Liver (tissue), 9 donors: ENCODE measurements around the gene LMOD2. TPM values are rescaled to one million over a fixed set of nuclear protein-coding genes. Genes with fewer than 3 reads are reported as not detected.

Experiments used
- DNase-seq: peaks from one replicate; pipeline ENCODE4 v3.0.0-alpha.2; 2017; ENCODE audit warnings: low spot score
- H3K27ac ChIP-seq, 2 donors: one replicate each; pipeline ENCODE4 v1.7.0; 2013; ENCODE audit warnings: inconsistent platforms in 2 of 2, low read length in 2 of 2, control low read depth in 1 of 2, low read depth in 1 of 2, mild to moderate bottlenecking in 1 of 2
- H3K27me3 ChIP-seq, 4 donors: one replicate each; pipeline versions ENCODE4 v1.6.1 to v1.7.0; 2013; ENCODE audit warnings: low read length in 3 of 4, inconsistent platforms in 1 of 4, mild to moderate bottlenecking in 1 of 4, moderate library complexity in 1 of 4; ENCODE audit not compliant: control insufficient read depth in 4 of 4, insufficient read depth in 4 of 4
- H3K36me3 ChIP-seq, 4 donors: one replicate each; pipeline versions ENCODE4 v1.6.1 to v1.7.0; 2013; ENCODE audit warnings: low read length in 3 of 4, mild to moderate bottlenecking in 3 of 4, low read depth in 1 of 4, moderate library complexity in 1 of 4; ENCODE audit not compliant: control insufficient read depth in 4 of 4, insufficient read depth in 3 of 4
- H3K4me1 ChIP-seq, 4 donors: one replicate each; pipeline versions ENCODE4 v1.6.1 to v1.7.0; 2013; ENCODE audit warnings: low read length in 3 of 4, mild to moderate bottlenecking in 3 of 4, moderate library complexity in 1 of 4; ENCODE audit not compliant: control insufficient read depth in 4 of 4, insufficient read depth in 4 of 4
- H3K4me3 ChIP-seq, 3 donors: one replicate each; pipeline versions ENCODE4 v1.6.1 to v1.7.0; 2013; ENCODE audit warnings: low read length in 3 of 3, control low read depth in 1 of 3, low read depth in 1 of 3, mild to moderate bottlenecking in 1 of 3
- H3K9ac ChIP-seq, 2 donors: one replicate each; pipeline ENCODE4 v1.7.0; 2013; ENCODE audit warnings: low read length in 2 of 2, mild to moderate bottlenecking in 2 of 2, moderate library complexity in 2 of 2, control low read depth in 1 of 2, low read depth in 1 of 2
- H3K9me3 ChIP-seq, 4 donors: one replicate each; pipeline versions ENCODE4 v1.6.1 to v1.7.0; 2013; ENCODE audit warnings: low read length in 3 of 4; ENCODE audit not compliant: control insufficient read depth in 4 of 4
- ATF3 ChIP-seq: IDR thresholded peaks from 2 replicates; pipeline ENCODE4 v1.6.1; 2016; ENCODE audit warnings: antibody characterized with exemption
- CTCF ChIP-seq: fragments of 150-350 bp; IDR thresholded peaks from 2 replicates; pipeline ENCODE4 v1.5.1; 2017; ENCODE audit warnings: improper control_type of control experiment, low read depth, low read length; ENCODE audit not compliant: missing input control
- EGR1 ChIP-seq, 2 donors: IDR thresholded peaks; 2 replicates each; pipeline ENCODE4 v1.6.1; 2016 to 2018; ENCODE audit warnings: antibody characterized with exemption in 2 of 2, low read depth in 2 of 2
- FOXA1 ChIP-seq: IDR thresholded peaks from 2 replicates; pipeline ENCODE4 v1.6.1; 2016; ENCODE audit warnings: antibody characterized with exemption
- FOXA2 ChIP-seq: IDR thresholded peaks from 2 replicates; pipeline ENCODE4 v1.6.1; 2016; ENCODE audit warnings: antibody characterized with exemption
- GABPA ChIP-seq, 2 donors: IDR thresholded peaks in 1 of 2; conservative IDR thresholded peaks in 1 of 2; 2 replicates each; pipeline ENCODE4 v1.6.1; 2016; ENCODE audit warnings: antibody characterized with exemption in 2 of 2, mild to moderate bottlenecking in 1 of 2, moderate library complexity in 1 of 2
- HNF4A ChIP-seq, 2 donors: conservative IDR thresholded peaks; 2 replicates each; pipeline ENCODE4 v1.6.1; 2016; ENCODE audit warnings: antibody characterized with exemption in 2 of 2, mild to moderate bottlenecking in 2 of 2
- HNF4G ChIP-seq: IDR thresholded peaks from 2 replicates; pipeline ENCODE4 v1.6.1; 2016; ENCODE audit warnings: antibody characterized with exemption
- JUND ChIP-seq, 2 donors: IDR thresholded peaks; 2 replicates each; pipeline ENCODE4 v1.6.1; 2016; ENCODE audit warnings: antibody characterized with exemption in 2 of 2
- NR2F2 ChIP-seq: IDR thresholded peaks from 2 replicates; pipeline ENCODE4 v1.6.1; 2016; ENCODE audit warnings: antibody characterized with exemption
- RAD21 ChIP-seq, 2 donors: IDR thresholded peaks; 2 replicates each; pipeline ENCODE4 v1.6.1; 2016; ENCODE audit warnings: antibody characterized with exemption in 2 of 2, mild to moderate bottlenecking in 2 of 2
- REST ChIP-seq: IDR thresholded peaks from 2 replicates; pipeline ENCODE4 v1.6.1; 2016; ENCODE audit warnings: antibody characterized with exemption, mild to moderate bottlenecking
- RXRA ChIP-seq, 2 donors: IDR thresholded peaks; 2 replicates each; pipeline ENCODE4 v1.6.1; 2017 to 2018; ENCODE audit warnings: antibody characterized with exemption in 2 of 2, mild to moderate bottlenecking in 1 of 2
- SP1 ChIP-seq: IDR thresholded peaks from 2 replicates; pipeline ENCODE4 v1.6.1; 2018; ENCODE audit warnings: antibody characterized with exemption, mild to moderate bottlenecking
- TAF1 ChIP-seq: conservative IDR thresholded peaks from 2 replicates; pipeline ENCODE4 v1.6.1; 2016; ENCODE audit warnings: antibody characterized with exemption, mild to moderate bottlenecking
- YY1 ChIP-seq: IDR thresholded peaks from 2 replicates; pipeline ENCODE4 v1.6.1; 2016; ENCODE audit warnings: antibody characterized with exemption, mild to moderate bottlenecking
- ZBTB33 ChIP-seq: IDR thresholded peaks from 2 replicates; pipeline ENCODE4 v1.6.1; 2016; ENCODE audit warnings: antibody characterized with exemption
- WGBS: extraction: QIAGEN DNeasy Blood & Tissue Kit; methylation state at CpG from one replicate; pipeline ENCODE4 v1.1.7; 2013; 5-methylcytosine and 5-hydroxymethylcytosine counted together
- polyA plus RNA-seq, 2 donors: library from polyadenylated mRNA; stranded (reverse) in 1 of 2; unstranded in 1 of 2; fragments of 200-250 nt in 1 of 2; fragments of >200 nt in 1 of 2; fragmentation: Nextera tagmentation in 1 of 2; extraction: Ambion mirVana in 1 of 2; gene quantifications; one replicate each; pipeline versions ENCODE4 v1.2.1 to v1.2.3, GENCODE V29; 2013 to 2015
- total RNA-seq, 2 donors: library from RNA; depleted of rRNA; stranded (reverse); fragments of >200 nt; gene quantifications; one replicate each; pipeline ENCODE4 v1.2.3, GENCODE V29; 2014
- TF ChIP-seq, protein P1 (sequence below): IDR thresholded peaks from 2 replicates; pipeline ENCODE4 v1.6.1; 2016; ENCODE audit warnings: antibody characterized with exemption
- donor health status: healthy.
- donor health status: healthy.
- donor health status: healthy.
- donor health status: healthy.
- donor health status: healthy.

Gene LMOD2
- total and polyA plus RNA-seq, 4 donors, result not detected

DNA sequence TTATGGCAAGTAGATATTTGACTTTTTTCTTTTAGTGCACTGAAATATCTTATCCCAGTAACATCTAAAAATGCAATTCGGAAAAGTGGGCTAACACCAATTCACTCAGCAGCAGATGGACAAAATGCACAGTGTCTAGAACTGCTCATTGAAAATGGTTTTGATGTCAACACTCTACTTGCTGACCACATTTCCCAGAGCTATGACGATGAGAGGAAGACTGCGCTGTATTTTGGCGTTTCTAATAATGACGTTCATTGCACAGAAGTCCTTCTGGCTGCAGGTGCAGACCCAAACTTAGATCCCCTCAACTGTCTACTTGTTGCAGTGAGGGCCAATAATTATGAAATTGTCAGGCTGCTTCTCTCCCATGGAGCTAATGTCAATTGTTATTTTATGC, 26.8 kb upstream of the LMOD2 start:
- no peaks in the 10 kb centered on the region for H3K36me3 ChIP-seq

More for the DNA sequence above, 26.8 kb upstream of the LMOD2 start:
- Histone ChIP-seq H3K9me3 (no peaks in the 10 kb centered on the region), H3K27me3 (no peaks in the 10 kb centered on the region), H3K4me1 (peaks cover 0 to 1% (median 0%) of the 10 kb centered on the region in 4 donors), H3K9ac (no peak overlapping the region), H3K27ac (no peak overlapping the region), H3K4me3 (no peak overlapping the region)
- DNase-seq, result no peak
- no peak for TF ChIP-seq YY1
- no peak for TF ChIP-seq RAD21 (IDR thresholded peaks at IDR 0.05)
- TF ChIP-seq HNF4G, result no peak
- TF ChIP-seq TAF1, result no peak
- no peak for TF ChIP-seq ATF3
- no peak for TF ChIP-seq SP1
- TF ChIP-seq CTCF, result no peak
- TF ChIP-seq REST, result no peak
- TF ChIP-seq, protein P1, sequence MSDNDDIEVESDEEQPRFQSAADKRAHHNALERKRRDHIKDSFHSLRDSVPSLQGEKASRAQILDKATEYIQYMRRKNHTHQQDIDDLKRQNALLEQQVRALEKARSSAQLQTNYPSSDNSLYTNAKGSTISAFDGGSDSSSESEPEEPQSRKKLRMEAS, result no peak
- no peak for TF ChIP-seq HNF4A (conservative IDR thresholded peaks at IDR 0.05)
- TF ChIP-seq RXRA (IDR thresholded peaks at IDR 0.05), result no peak
- no peak for TF ChIP-seq ZBTB33
- no peak for TF ChIP-seq EGR1 (IDR thresholded peaks at IDR 0.05; ENCODE audit: low read depth in 2 of 2)
- no peak for TF ChIP-seq GABPA (IDR thresholded peaks at IDR 0.05 in 1 of 2, conservative IDR thresholded peaks at IDR 0.05 in 1 of 2)
- TF ChIP-seq NR2F2, result no peak
- TF ChIP-seq JUND (IDR thresholded peaks at IDR 0.05), result no peak
- TF ChIP-seq FOXA1, result no peak
- no peak for TF ChIP-seq FOXA2
- 93% methylated on average over 5 of the region's 5 CpGs for WGBS
